CD4-positive, alpha-beta T cell treated with Interferon alpha-2 for 1 hour (primary cell): ENCODE measurements around the gene ACTL10.
"Not testable (repeated sequence)": the region's sequence is repeated elsewhere in the genome, so short reads cannot be mapped to it uniquely, and the experiment has no call there.

Source experiments
- DNase-seq, 2 donors: peaks; one replicate each; pipeline ENCODE4 v3.0.0-alpha.2; 2020 to 2022

The ACTL10 gene

GRCh38 chr20:33679758-33680485 is 13.2 kb downstream of the ACTL10 start:
- peak; percentile 67 to 68 for DNase-seq

GRCh38 chr20:33680686-33681085 is 13.9 kb downstream of the ACTL10 start:
- DNase-seq: no peak

- DNase-seq: no peak
Measured at GRCh38 chr20:33681288-33681687, 14.5 kb downstream of the ACTL10 start.

GRCh38 chr20:33681728-33682353 is 15.1 kb downstream of the ACTL10 start:
- no peak for DNase-seq

GRCh38 chr20:33684533-33685327 is 18.0 kb downstream of the ACTL10 start:
- DNase-seq: no peak

GRCh38 chr20:33685328-33686099 is 18.8 kb downstream of the ACTL10 start:
- peak; percentile 30 to 45 for DNase-seq

GRCh38 chr20:33686100-33686983 is 19.6 kb downstream of the ACTL10 start, which contains the start of gene E2F1:
Gene E2F1 (minus strand): TSS chr20:33686385. CDS start chr20:33686264, 121 bp downstream.
- peak; percentile 93 to 96 for DNase-seq

- no peak for DNase-seq
Measured at GRCh38 chr20:33686984-33687366, 20.2 kb downstream of the ACTL10 start.

- no peak for DNase-seq
Measured at GRCh38 chr20:33687370-33687915, 20.7 kb downstream of the ACTL10 start.

GRCh38 chr20:33687993-33688937 is 21.5 kb downstream of the ACTL10 start:
- no peak for DNase-seq

- DNase-seq: no peak
Measured at GRCh38 chr20:33688938-33689424, 22.2 kb downstream of the ACTL10 start.

GRCh38 chr20:33689493-33689892 is 22.8 kb downstream of the ACTL10 start:
- DNase-seq: no peak

- peak; percentile 38 to 62 for DNase-seq
Measured at GRCh38 chr20:33689973-33690372, 23.2 kb downstream of the ACTL10 start.

- no peak for DNase-seq
Measured at GRCh38 chr20:33693289-33693688, 26.5 kb downstream of the ACTL10 start.

GRCh38 chr20:33693741-33694638 is 27.2 kb downstream of the ACTL10 start:
- DNase-seq: no peak

- DNase-seq: no peak
Measured at GRCh38 chr20:33694639-33695012, 27.9 kb downstream of the ACTL10 start.

GRCh38 chr20:33696448-33696847 is 29.7 kb downstream of the ACTL10 start:
- DNase-seq: no peak

- no peak for DNase-seq
Measured at GRCh38 chr20:33697129-33697528, 30.4 kb downstream of the ACTL10 start.

GRCh38 chr20:33698966-33699365 is 32.2 kb downstream of the ACTL10 start:
- not testable (repeated sequence) for DNase-seq
